Osteocyte (in vitro differentiated cells): ENCODE results near the gene BMAL2. TPM values are rescaled to one million over a fixed set of nuclear protein-coding genes. Genes with fewer than 3 reads are reported as not detected.

ENCODE experiments used
- DNase-seq: peaks from one replicate; pipeline ENCODE4 v3.0.0; 2021; ENCODE audit warnings: mixed read lengths; ENCODE audit not compliant: unreplicated experiment; ENCODE audit errors: extremely low spot score
- H3K27ac Mint-ChIP-seq: one replicate; pipeline ENCODE4 v1.8.0; 2021; ENCODE audit warnings: mild to moderate bottlenecking, mixed read lengths; ENCODE audit not compliant: unreplicated experiment
- H3K27me3 Mint-ChIP-seq: one replicate; pipeline ENCODE4 v1.8.0; 2021; ENCODE audit warnings: mixed read lengths; ENCODE audit not compliant: unreplicated experiment
- H3K36me3 Mint-ChIP-seq: one replicate; pipeline ENCODE4 v1.8.0; 2021; ENCODE audit warnings: mixed read lengths; ENCODE audit not compliant: unreplicated experiment
- H3K4me1 Mint-ChIP-seq: one replicate; pipeline ENCODE4 v1.8.0; 2021; ENCODE audit warnings: mixed read lengths; ENCODE audit not compliant: unreplicated experiment
- H3K4me3 Mint-ChIP-seq: one replicate; pipeline ENCODE4 v1.8.0; 2021; ENCODE audit warnings: mild to moderate bottlenecking, moderate library complexity, mixed read lengths; ENCODE audit not compliant: unreplicated experiment
- H3K9me3 Mint-ChIP-seq: one replicate; pipeline ENCODE4 v1.8.0; 2021; ENCODE audit warnings: mixed read lengths; ENCODE audit not compliant: unreplicated experiment
- CTCF ChIP-seq: fragments of 200-600 bp; sonication (generic); IDR thresholded peaks from 2 replicates; pipeline ENCODE4 v1.5.0; 2021; ENCODE audit warnings: antibody characterized with exemption, mild to moderate bottlenecking, moderate library complexity
- total RNA-seq: library from RNA; stranded (reverse); gene quantifications from 2 replicates; pipeline ENCODE4 v1.2.1, GENCODE V29; 2021

Gene BMAL2
- total RNA-seq, 1 donor from 2014 or later, result 6.4 TPM

- H3K36me3 Mint-ChIP-seq, result no peaks in the 10 kb centered on the region
- no peak overlapping the region for H3K27ac Mint-ChIP-seq
- no peaks in the 10 kb centered on the region for H3K27me3 Mint-ChIP-seq
- H3K4me3 Mint-ChIP-seq, result no peak overlapping the region
- no peak for TF ChIP-seq CTCF
- no peak for DNase-seq
- H3K4me1 Mint-ChIP-seq, result peaks cover 16% of the 10 kb centered on the region
- H3K9me3 Mint-ChIP-seq, result no peaks in the 10 kb centered on the region
These were observed 28.7 kb downstream of the BMAL2 start for GRCh38 chr12:27361372-27361771.

- H3K4me1 Mint-ChIP-seq, result peaks cover 4% of the 10 kb centered on the region
- no peaks in the 10 kb centered on the region for H3K27me3 Mint-ChIP-seq
- no peaks in the 10 kb centered on the region for H3K9me3 Mint-ChIP-seq
- H3K36me3 Mint-ChIP-seq, result no peaks in the 10 kb centered on the region
- TF ChIP-seq CTCF, result no peak
- H3K4me3 Mint-ChIP-seq, result no peak overlapping the region
- no peak overlapping the region for H3K27ac Mint-ChIP-seq
- no peak for DNase-seq
These were observed 34.0 kb downstream of the BMAL2 start for GRCh38 chr12:27366621-27367020.

- TF ChIP-seq CTCF, result no peak
- no peaks in the 10 kb centered on the region for H3K4me1 Mint-ChIP-seq
- H3K27ac Mint-ChIP-seq, result no peak overlapping the region
- no peak overlapping the region for H3K4me3 Mint-ChIP-seq
- H3K36me3 Mint-ChIP-seq, result no peaks in the 10 kb centered on the region
- DNase-seq, result no peak
- H3K9me3 Mint-ChIP-seq, result no peaks in the 10 kb centered on the region
- no peaks in the 10 kb centered on the region for H3K27me3 Mint-ChIP-seq
These were observed 34.4 kb downstream of the BMAL2 start for GRCh38 chr12:27367078-27367477.

GRCh38 chr12:27382171-27382795, 49.6 kb downstream of the BMAL2 start:
- no peaks in the 10 kb centered on the region for H3K4me1 Mint-ChIP-seq
- no peak overlapping the region for H3K27ac Mint-ChIP-seq
- TF ChIP-seq CTCF, result no peak
- H3K4me3 Mint-ChIP-seq, result no peak overlapping the region
- no peaks in the 10 kb centered on the region for H3K9me3 Mint-ChIP-seq
- DNase-seq, result no peak
- no peaks in the 10 kb centered on the region for H3K36me3 Mint-ChIP-seq
- H3K27me3 Mint-ChIP-seq, result no peaks in the 10 kb centered on the region

Other genes with a start within 250 kb of the BMAL2 start
- gene STK38L, start 88.5 kb upstream of the BMAL2 start, total RNA-seq, result 75.6 and 81.3 TPM in 2 replicates
- gene SMCO2, start 113.9 kb downstream of the BMAL2 start, total RNA-seq, result not detected in 2 replicates
- 81.5 and 84.1 TPM in 2 replicates for gene PPFIBP1, start 191.4 kb downstream of the BMAL2 start, total RNA-seq